Measurements from ENCODE around the gene LYPD1.
"Not testable (repeated sequence)": the region's sequence is repeated elsewhere in the genome, so short reads cannot be mapped to it uniquely, and the experiment has no call there.

Gene LYPD1

GRCh38 chr2:132669908-132670495, at the start of gene LYPD1:
LYPD1 (minus strand) TSS chr2:132670205; CDS start chr2:132669932, 273 bp downstream.
- peak; percentile 50 for DNase-seq

- DNase-seq, result no peak
Observed at GRCh38 chr2:132719480-132719879, 49.5 kb upstream of the LYPD1 start.

- DNase-seq, result no peak
Observed at GRCh38 chr2:132716954-132717353, 46.9 kb upstream of the LYPD1 start.

- DNase-seq, result no peak
Observed at GRCh38 chr2:132715386-132716351, 45.7 kb upstream of the LYPD1 start.

- no peak for DNase-seq
Observed at GRCh38 chr2:132703396-132703795, 33.4 kb upstream of the LYPD1 start.

GRCh38 chr2:132701810-132702209, 31.8 kb upstream of the LYPD1 start:
- no peak for DNase-seq

- DNase-seq, result not testable (repeated sequence)
Observed at GRCh38 chr2:132699802-132700201, 29.8 kb upstream of the LYPD1 start.

GRCh38 chr2:132698347-132698746, 28.3 kb upstream of the LYPD1 start:
- DNase-seq, result not testable (repeated sequence)

- DNase-seq, result no peak
Observed at GRCh38 chr2:132697556-132698205, 27.7 kb upstream of the LYPD1 start.

GRCh38 chr2:132692816-132693215, 22.8 kb upstream of the LYPD1 start:
- no peak for DNase-seq

GRCh38 chr2:132691556-132691955, 21.6 kb upstream of the LYPD1 start:
- no peak for DNase-seq

GRCh38 chr2:132690664-132691303, 20.8 kb upstream of the LYPD1 start:
- DNase-seq, result no peak

- no peak for DNase-seq
Observed at GRCh38 chr2:132681766-132682165, 11.8 kb upstream of the LYPD1 start.

- DNase-seq, result no peak
Observed at GRCh38 chr2:132680544-132680943, 10.5 kb upstream of the LYPD1 start.

- no peak for DNase-seq
Observed at GRCh38 chr2:132678483-132678882, 8.5 kb upstream of the LYPD1 start.

- DNase-seq, result no peak
Observed at GRCh38 chr2:132677661-132678060, 7.7 kb upstream of the LYPD1 start.

GRCh38 chr2:132676999-132677398, 7.0 kb upstream of the LYPD1 start:
- DNase-seq, result no peak

- DNase-seq, result no peak
Observed at GRCh38 chr2:132671151-132671835, 1.3 kb upstream of the LYPD1 start.

GRCh38 chr2:132670496-132671150, 618 bp upstream of the LYPD1 start:
- peak; percentile 19 for DNase-seq

GRCh38 chr2:132668987-132669907, 758 bp downstream of the LYPD1 start:
- DNase-seq, result no peak

All from NCI-H510A (cell line).